Keratinocyte (primary cell): ENCODE results near the gene EYA4.

Source experiments
- EZH2 ChIP-seq: IDR thresholded peaks from one replicate; pipeline ENCODE4 v1.6.1; 2012; ENCODE audit warnings: inconsistent platforms, mild to moderate bottlenecking, low read length, moderate library complexity
- TF ChIP-seq, protein P1 (sequence below), 3 experiments: IDR thresholded peaks in 1 of 3; conservative IDR thresholded peaks in 1 of 3; optimal IDR thresholded peaks in 1 of 3; 2 replicates in 2 of 3; 3 replicates in 1 of 3; pipeline versions ENCODE3 to v1.5.1; 2011; ENCODE audit warnings: low read length in 3 of 3, mild to moderate bottlenecking in 3 of 3, moderate library complexity in 2 of 3, control low read depth in 1 of 3, inconsistent platforms in 1 of 3; ENCODE audit not compliant: insufficient read depth in 2 of 3; ENCODE audit errors: extremely low read depth in 1 of 3

- TF ChIP-seq, protein P1, sequence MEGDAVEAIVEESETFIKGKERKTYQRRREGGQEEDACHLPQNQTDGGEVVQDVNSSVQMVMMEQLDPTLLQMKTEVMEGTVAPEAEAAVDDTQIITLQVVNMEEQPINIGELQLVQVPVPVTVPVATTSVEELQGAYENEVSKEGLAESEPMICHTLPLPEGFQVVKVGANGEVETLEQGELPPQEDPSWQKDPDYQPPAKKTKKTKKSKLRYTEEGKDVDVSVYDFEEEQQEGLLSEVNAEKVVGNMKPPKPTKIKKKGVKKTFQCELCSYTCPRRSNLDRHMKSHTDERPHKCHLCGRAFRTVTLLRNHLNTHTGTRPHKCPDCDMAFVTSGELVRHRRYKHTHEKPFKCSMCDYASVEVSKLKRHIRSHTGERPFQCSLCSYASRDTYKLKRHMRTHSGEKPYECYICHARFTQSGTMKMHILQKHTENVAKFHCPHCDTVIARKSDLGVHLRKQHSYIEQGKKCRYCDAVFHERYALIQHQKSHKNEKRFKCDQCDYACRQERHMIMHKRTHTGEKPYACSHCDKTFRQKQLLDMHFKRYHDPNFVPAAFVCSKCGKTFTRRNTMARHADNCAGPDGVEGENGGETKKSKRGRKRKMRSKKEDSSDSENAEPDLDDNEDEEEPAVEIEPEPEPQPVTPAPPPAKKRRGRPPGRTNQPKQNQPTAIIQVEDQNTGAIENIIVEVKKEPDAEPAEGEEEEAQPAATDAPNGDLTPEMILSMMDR (optimal IDR thresholded peaks at IDR 0.05 in 1 of 3, IDR thresholded peaks at IDR 0.05 in 1 of 3, conservative IDR thresholded peaks at IDR 0.05 in 1 of 3; ENCODE audit: extremely low read depth in 1 of 3, insufficient read depth in 2 of 3, low read length in 3 of 3), result no peak
- no peak for TF ChIP-seq EZH2
These were observed 65.8 kb downstream of the EYA4 start for GRCh38 chr6:133306931-133307330.
